ENCODE data around the gene TCEANC2.

TCEANC2 gene

DNA sequence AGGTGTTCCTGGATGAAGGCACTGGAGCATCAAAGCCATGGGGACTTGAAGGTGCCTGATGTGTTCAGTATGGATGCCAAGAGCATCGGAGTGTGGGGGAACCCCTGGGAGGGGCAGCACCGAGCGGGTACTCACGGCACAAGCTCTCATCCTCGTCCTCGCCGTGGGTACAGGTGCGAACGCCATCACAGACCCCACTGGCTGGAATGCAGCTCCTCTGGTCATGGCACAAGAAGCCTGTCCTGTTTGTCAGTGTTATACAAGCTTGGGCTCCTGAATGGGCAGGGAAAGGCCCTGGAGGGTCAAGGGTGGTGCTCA lies 41.4 kb upstream of the TCEANC2 start:
- TF ChIP-seq FOXP2 (optimal IDR thresholded peaks at IDR 0.05; ENCODE audit: borderline replicate concordance, extremely low read depth, extremely low read length, insufficient read depth), result no peak
- TF ChIP-seq, protein P1, sequence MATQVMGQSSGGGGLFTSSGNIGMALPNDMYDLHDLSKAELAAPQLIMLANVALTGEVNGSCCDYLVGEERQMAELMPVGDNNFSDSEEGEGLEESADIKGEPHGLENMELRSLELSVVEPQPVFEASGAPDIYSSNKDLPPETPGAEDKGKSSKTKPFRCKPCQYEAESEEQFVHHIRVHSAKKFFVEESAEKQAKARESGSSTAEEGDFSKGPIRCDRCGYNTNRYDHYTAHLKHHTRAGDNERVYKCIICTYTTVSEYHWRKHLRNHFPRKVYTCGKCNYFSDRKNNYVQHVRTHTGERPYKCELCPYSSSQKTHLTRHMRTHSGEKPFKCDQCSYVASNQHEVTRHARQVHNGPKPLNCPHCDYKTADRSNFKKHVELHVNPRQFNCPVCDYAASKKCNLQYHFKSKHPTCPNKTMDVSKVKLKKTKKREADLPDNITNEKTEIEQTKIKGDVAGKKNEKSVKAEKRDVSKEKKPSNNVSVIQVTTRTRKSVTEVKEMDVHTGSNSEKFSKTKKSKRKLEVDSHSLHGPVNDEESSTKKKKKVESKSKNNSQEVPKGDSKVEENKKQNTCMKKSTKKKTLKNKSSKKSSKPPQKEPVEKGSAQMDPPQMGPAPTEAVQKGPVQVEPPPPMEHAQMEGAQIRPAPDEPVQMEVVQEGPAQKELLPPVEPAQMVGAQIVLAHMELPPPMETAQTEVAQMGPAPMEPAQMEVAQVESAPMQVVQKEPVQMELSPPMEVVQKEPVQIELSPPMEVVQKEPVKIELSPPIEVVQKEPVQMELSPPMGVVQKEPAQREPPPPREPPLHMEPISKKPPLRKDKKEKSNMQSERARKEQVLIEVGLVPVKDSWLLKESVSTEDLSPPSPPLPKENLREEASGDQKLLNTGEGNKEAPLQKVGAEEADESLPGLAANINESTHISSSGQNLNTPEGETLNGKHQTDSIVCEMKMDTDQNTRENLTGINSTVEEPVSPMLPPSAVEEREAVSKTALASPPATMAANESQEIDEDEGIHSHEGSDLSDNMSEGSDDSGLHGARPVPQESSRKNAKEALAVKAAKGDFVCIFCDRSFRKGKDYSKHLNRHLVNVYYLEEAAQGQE (IDR thresholded peaks at IDR 0.05; ENCODE audit: insufficient read depth in 1 of 2, low read depth in 2 of 2, low read length in 2 of 2), result no peak
- TF ChIP-seq SIN3A (IDR thresholded peaks at IDR 0.05; ENCODE audit: borderline replicate concordance, insufficient read depth, low read length), result no peak
- no peak for TF ChIP-seq TAF1 (IDR thresholded peaks at IDR 0.05; ENCODE audit: borderline replicate concordance, insufficient read depth, low read length)
- no peak for TF ChIP-seq POLR2AphosphoS5 (IDR thresholded peaks at IDR 0.05; ENCODE audit: low read depth, low read length)

- no peak for TF ChIP-seq FOXP2 (optimal IDR thresholded peaks at IDR 0.05; ENCODE audit: borderline replicate concordance, extremely low read depth, extremely low read length, insufficient read depth)
- no peak for TF ChIP-seq SIN3A (IDR thresholded peaks at IDR 0.05; ENCODE audit: borderline replicate concordance, insufficient read depth, low read length)
- TF ChIP-seq, protein P1 (IDR thresholded peaks at IDR 0.05; ENCODE audit: insufficient read depth in 1 of 2, low read depth in 2 of 2, low read length in 2 of 2), result no peak
- no peak for TF ChIP-seq POLR2AphosphoS5 (IDR thresholded peaks at IDR 0.05; ENCODE audit: low read depth, low read length)
- no peak for TF ChIP-seq TAF1 (IDR thresholded peaks at IDR 0.05; ENCODE audit: borderline replicate concordance, insufficient read depth, low read length)
Measured at GRCh38 chr1:54012863-54013262, 40.5 kb upstream of the TCEANC2 start.

- TF ChIP-seq TAF1 (IDR thresholded peaks at IDR 0.05; ENCODE audit: borderline replicate concordance, insufficient read depth, low read length) (no peak), FOXP2 (optimal IDR thresholded peaks at IDR 0.05; ENCODE audit: borderline replicate concordance, extremely low read depth, extremely low read length, insufficient read depth) (no peak), POLR2AphosphoS5 (IDR thresholded peaks at IDR 0.05; ENCODE audit: low read depth, low read length) (no peak)
- TF ChIP-seq, protein P1 (IDR thresholded peaks at IDR 0.05; ENCODE audit: insufficient read depth in 1 of 2, low read depth in 2 of 2, low read length in 2 of 2), result no peak
Measured at GRCh38 chr1:54013393-54014008, 39.9 kb upstream of the TCEANC2 start.

DNA sequence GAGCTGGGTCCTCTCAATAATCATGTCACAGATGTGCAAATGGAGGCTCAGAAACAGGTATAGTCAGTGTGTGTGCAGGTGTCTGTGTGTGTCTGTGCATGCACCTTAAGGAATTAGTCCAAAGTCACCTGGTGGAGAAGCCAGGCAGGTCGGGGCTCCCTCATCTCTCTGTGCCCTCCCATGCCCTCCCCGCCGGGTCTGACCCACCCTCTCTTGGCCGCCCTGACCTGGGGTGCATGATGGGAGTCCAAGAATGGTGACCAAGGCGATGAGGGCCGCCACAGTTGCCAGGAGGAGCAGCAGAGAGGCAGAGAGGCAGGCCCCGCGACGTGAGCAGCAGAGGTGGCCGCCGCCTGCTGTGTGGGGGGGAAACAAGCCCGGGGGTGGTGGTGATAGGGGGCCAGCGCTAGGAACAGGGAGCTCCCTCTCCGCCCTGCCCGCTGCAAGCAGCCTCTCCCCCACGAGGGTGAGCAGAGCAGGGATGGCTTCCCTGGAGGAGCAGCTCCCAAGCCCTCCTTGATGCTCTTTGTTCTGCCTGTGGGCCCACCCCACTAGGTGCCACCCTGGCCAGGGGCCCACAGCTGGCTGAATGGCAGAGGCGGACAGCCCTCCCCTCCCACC lies 39.3 kb upstream of the TCEANC2 start:
- TF ChIP-seq SIN3A (IDR thresholded peaks at IDR 0.05; ENCODE audit: borderline replicate concordance, insufficient read depth, low read length) (no peak), TAF1 (IDR thresholded peaks at IDR 0.05; ENCODE audit: borderline replicate concordance, insufficient read depth, low read length) (no peak), POLR2AphosphoS5 (IDR thresholded peaks at IDR 0.05; ENCODE audit: low read depth, low read length) (no peak), FOXP2 (optimal IDR thresholded peaks at IDR 0.05; ENCODE audit: borderline replicate concordance, extremely low read depth, extremely low read length, insufficient read depth) (no peak)
- TF ChIP-seq, protein P1 (IDR thresholded peaks at IDR 0.05; ENCODE audit: insufficient read depth in 1 of 2, low read depth in 2 of 2, low read length in 2 of 2), result no peak
